Ovary (tissue), 3 donors: ENCODE data around the gene GPM6B.

Source experiments
- CTCF ChIP-seq, 3 donors: fragments of 450-650 bp in 2 of 3; fragments of 200-600 bp in 1 of 3; IDR thresholded peaks; one replicate each; pipeline versions ENCODE4 v1.5.1 to v1.8.0; 2016 to 2022; ENCODE audit warnings: antibody characterized with exemption in 3 of 3, mild to moderate bottlenecking in 1 of 3
- EP300 ChIP-seq: sonication (generic); formaldehyde crosslinking; IDR thresholded peaks from one replicate; pipeline ENCODE4 v1.6.1; 2017; ENCODE audit warnings: antibody characterized with exemption
- POLR2A ChIP-seq: fragments of 450-650 bp; IDR thresholded peaks from one replicate; pipeline ENCODE4 v1.6.1; 2017; ENCODE audit warnings: antibody characterized with exemption, mild to moderate bottlenecking, moderate library complexity
- donor health status: DM: no; HTN: no; CAD: no.

GRCh38 chrX:13797512-13797911, 19.4 kb downstream of the GPM6B start:
- no peak for TF ChIP-seq CTCF (IDR thresholded peaks at IDR 0.05)
- TF ChIP-seq POLR2A: no peak
- TF ChIP-seq EP300: no peak
